Retinal pigment epithelial cell (primary cell): ENCODE measurements around the gene CACNA2D3.

Experiments used
- DNase-seq: peaks from one replicate; pipeline ENCODE4 v3.0.0-alpha.2; 2010; ENCODE audit warnings: low read depth
- H3K4me3 ChIP-seq: 2 replicates; pipeline ENCODE4 v1.5.1; 2011; ENCODE audit warnings: mild to moderate bottlenecking, low read length, control low read depth, moderate library complexity
- CTCF ChIP-seq: conservative IDR thresholded peaks from 2 replicates; pipeline ENCODE4 v1.5.1; 2011; ENCODE audit warnings: low read depth, low read length, control low read depth, inconsistent platforms

CACNA2D3 gene

GRCh38 chr3:54915976-54916375 lies 793.6 kb downstream of the CACNA2D3 start:
- H3K4me3 ChIP-seq: no peak overlapping the region
- TF ChIP-seq CTCF: no peak
- no peak for DNase-seq

- DNase-seq: no peak
- no peak overlapping the region for H3K4me3 ChIP-seq
- TF ChIP-seq CTCF: no peak
Observed at GRCh38 chr3:54916732-54917131, 794.4 kb downstream of the CACNA2D3 start.

DNA sequence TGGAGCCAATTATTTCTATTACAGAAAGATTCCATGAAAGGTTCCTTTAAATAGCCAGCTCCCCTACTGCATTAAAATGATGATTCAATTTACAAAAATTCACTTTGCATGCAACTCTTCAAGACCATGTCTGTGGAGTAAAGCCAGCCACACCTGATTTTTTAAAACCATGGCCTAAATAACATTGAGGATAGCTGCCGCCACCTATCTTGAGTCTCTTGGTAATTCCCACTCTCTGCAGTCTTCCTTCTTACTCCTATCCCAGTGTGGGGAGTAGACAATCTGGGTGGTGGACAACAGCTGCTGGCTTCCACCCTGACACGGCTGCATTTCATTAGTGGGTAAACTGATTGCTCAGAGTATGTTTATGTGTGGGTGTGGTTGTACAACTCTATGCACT lies 794.8 kb downstream of the CACNA2D3 start:
- DNase-seq: no peak
- H3K4me3 ChIP-seq: no peak overlapping the region
- no peak for TF ChIP-seq CTCF

- TF ChIP-seq CTCF: no peak
- H3K4me3 ChIP-seq: no peak overlapping the region
- DNase-seq: peak; percentile 39
Observed at GRCh38 chr3:54917862-54918261, 795.5 kb downstream of the CACNA2D3 start.

DNA sequence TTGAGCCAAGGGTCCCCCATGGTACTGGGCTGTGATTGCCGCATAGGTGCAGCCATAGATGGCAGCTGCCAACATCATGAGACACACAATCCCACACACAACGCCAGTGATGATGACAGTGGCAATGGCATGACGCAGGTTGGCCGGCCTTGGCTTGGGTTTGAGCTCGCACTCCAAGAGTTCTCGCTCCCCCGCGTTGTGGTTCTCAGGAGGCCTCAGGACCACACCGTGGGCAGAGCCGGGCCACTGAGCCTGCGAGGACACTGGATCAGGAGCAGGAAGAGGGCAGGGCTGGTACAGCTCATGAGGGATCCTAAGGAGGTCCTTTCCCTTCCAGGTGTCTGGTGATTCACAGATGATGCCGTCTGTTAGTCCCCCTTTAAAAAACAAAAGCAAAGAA lies 796.2 kb downstream of the CACNA2D3 start:
- no peak for TF ChIP-seq CTCF
- DNase-seq: no peak
- H3K4me3 ChIP-seq: no peak overlapping the region

DNA sequence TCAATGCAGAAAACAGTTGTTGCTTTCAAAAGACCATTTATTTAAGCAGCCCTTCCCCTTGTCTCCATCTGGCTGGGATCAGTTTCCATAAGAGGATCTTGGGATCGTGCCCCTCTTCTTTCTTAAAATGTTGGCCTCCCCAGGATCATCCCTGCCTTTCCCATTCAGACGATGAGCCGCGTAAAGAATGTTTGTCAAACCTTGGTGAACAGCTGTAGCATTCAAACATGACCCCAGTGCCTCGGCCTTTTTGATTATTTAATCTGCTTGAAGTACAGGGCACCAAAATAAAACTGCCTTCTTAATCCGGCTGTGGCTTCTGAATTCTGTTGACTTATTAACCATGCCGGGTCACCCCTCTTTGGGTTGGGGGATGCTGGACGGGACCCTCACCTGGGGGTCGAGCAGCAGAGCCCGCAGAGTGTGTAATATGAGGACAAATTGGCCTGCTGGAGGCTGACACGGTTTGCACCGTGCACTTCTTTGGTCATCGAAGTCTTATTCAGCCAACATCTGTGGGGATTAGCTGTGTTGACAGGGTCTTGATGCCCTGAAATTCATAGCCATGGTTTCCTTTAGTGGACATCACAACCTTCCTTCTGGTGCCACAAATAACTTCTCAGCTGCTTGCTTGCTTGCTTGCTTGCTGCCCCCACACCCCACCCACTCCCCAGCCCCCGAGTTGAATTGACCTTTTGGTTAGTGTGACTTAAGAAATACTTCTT lies 805.9 kb downstream of the CACNA2D3 start, which contains the start of gene LRTM1:
LRTM1 (minus strand) TSS at position 14 of the 725 bp plus-strand sequence. CDS start 148 bp downstream, outside the sequence.
- no peak for TF ChIP-seq CTCF
- no peak for DNase-seq
- no peak within 1 kb of the TSS for H3K4me3 ChIP-seq

- TF ChIP-seq CTCF: no peak
- no peak overlapping the region for H3K4me3 ChIP-seq
- no peak for DNase-seq
Observed at GRCh38 chr3:54931182-54931581, 808.8 kb downstream of the CACNA2D3 start.
